ENCODE measurements around the gene BACE2. TPM values are rescaled to one million over a fixed set of nuclear protein-coding genes. Genes with fewer than 3 reads are reported as not detected.

Gene BACE2
- total RNA-seq, 4 donors from 2014 or later: 30.5 to 43.3 (median 36.6) TPM

DNA sequence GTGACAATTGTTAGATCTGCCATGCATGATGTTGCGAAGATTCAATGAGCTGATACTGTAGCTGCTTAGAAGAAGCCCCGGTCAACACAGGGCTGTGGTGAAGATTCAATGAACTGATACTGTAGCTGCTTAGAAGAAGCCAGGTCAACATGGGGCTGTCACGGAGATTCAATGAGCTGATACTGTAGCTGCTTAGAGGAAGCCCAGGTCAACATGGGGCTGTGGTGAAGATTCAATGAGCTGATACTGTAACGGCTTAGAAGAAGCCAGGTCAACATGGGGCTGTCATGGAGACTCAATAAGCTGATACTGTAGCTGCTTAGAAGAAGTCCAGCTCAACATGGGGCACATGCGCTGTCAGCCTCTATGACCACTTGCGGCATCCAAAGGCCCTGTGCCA lies 18.8 kb upstream of the BACE2 start:
- no peak for DNase-seq
- Histone ChIP-seq H3K9me3 (no peaks in the 10 kb centered on the region), H3K36me3 (no peaks in the 10 kb centered on the region), H3K4me3 (no peak overlapping the region), H3K27me3 (no peaks in the 10 kb centered on the region), H3K27ac (no peak overlapping the region), H3K4me1 (peaks cover 0 to 8% (median 0%) of the 10 kb centered on the region in 4 donors)
- TF ChIP-seq, protein P1, sequence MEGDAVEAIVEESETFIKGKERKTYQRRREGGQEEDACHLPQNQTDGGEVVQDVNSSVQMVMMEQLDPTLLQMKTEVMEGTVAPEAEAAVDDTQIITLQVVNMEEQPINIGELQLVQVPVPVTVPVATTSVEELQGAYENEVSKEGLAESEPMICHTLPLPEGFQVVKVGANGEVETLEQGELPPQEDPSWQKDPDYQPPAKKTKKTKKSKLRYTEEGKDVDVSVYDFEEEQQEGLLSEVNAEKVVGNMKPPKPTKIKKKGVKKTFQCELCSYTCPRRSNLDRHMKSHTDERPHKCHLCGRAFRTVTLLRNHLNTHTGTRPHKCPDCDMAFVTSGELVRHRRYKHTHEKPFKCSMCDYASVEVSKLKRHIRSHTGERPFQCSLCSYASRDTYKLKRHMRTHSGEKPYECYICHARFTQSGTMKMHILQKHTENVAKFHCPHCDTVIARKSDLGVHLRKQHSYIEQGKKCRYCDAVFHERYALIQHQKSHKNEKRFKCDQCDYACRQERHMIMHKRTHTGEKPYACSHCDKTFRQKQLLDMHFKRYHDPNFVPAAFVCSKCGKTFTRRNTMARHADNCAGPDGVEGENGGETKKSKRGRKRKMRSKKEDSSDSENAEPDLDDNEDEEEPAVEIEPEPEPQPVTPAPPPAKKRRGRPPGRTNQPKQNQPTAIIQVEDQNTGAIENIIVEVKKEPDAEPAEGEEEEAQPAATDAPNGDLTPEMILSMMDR (IDR thresholded peaks at IDR 0.05): no peak
- no peak for TF ChIP-seq POLR2A (IDR thresholded peaks at IDR 0.05)

DNA sequence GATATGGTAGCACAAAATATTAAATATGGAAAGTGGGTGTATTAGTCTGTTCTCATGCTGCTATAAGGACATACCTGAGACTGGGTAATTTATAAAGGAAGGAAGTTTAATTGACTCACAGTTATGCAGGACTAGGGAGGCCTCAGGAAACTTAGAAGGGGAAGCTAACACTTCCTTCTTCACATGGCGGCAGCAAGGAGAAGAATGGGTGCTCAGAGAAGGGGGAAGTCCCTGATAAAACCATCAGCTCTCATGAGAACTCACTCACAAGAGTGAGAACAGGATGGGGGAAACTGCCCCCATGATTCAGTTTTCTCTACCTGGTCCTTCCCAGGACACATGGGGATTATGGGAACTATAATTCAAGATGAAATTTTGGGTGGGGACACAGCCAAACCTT lies 15.8 kb upstream of the BACE2 start:
- no peaks in the 10 kb centered on the region for H3K9me3 ChIP-seq

DNA sequence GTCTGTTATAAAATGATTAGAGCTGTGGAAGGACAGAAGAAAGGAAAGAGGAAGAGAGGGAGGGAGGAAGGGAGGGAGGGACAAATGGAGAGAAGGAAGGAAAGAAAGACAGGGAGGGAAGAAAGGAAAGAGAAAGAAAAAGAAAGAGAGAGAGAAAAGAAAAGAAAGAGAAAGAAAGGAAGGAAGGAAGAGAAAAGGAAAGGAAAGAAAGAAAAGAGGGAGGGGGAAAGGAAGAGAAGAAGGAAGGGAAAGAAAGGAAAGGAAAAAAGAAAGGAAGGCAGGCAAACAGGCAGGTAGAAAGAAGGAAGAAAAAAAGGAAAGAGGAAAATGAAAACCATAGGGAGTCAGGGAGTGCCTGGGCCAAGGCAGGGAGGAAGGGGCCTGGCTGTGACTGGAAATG lies 14.5 kb upstream of the BACE2 start:
- no peak for TF ChIP-seq POLR2A (IDR thresholded peaks at IDR 0.05)
- TF ChIP-seq, protein P1 (IDR thresholded peaks at IDR 0.05): no peak
- DNase-seq: no peak
- Histone ChIP-seq H3K4me3 (no peak overlapping the region), H3K27ac (no peak overlapping the region), H3K9me3 (no peaks in the 10 kb centered on the region), H3K36me3 (no peaks in the 10 kb centered on the region), H3K27me3 (no peaks in the 10 kb centered on the region), H3K4me1 (no peaks in the 10 kb centered on the region)

More for the DNA sequence above, 15.8 kb upstream of the BACE2 start:
- peaks cover 0 to 7% (median 0%) of the 10 kb centered on the region in 4 donors for H3K4me1 ChIP-seq
- no peak for DNase-seq
- H3K27ac ChIP-seq: no peak overlapping the region
- no peak overlapping the region for H3K4me3 ChIP-seq
- no peak for TF ChIP-seq POLR2A (IDR thresholded peaks at IDR 0.05)
- TF ChIP-seq, protein P1 (IDR thresholded peaks at IDR 0.05): no peak
- H3K36me3 ChIP-seq: no peaks in the 10 kb centered on the region
- no peaks in the 10 kb centered on the region for H3K27me3 ChIP-seq

DNA sequence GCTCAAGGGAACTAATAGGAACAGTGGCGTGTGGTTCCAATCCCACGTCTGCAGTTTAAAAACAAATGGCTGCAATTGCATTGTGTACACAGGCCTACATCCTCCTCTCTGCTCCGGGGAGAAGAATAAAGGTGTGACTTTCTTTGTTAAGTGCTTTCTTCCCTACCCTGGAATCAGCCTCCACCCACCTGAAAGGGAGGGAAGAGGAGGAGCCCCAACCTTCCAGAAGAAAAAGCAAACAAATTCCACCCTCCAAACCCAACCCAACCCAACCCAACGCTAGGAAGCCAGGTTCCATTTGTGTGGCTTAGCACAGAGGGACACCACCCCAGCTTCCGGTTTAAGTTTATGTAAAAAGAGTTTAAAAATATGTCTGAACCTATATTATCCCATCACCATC lies 11.8 kb upstream of the BACE2 start:
- no peak overlapping the region for H3K4me3 ChIP-seq
- no peak overlapping the region for H3K27ac ChIP-seq
- no peaks in the 10 kb centered on the region for H3K27me3 ChIP-seq
- no peak for DNase-seq
- no peaks in the 10 kb centered on the region for H3K4me1 ChIP-seq
- TF ChIP-seq, protein P1 (IDR thresholded peaks at IDR 0.05): no peak
- TF ChIP-seq POLR2A (IDR thresholded peaks at IDR 0.05): no peak
- no peaks in the 10 kb centered on the region for H3K36me3 ChIP-seq
- no peaks in the 10 kb centered on the region for H3K9me3 ChIP-seq

DNA sequence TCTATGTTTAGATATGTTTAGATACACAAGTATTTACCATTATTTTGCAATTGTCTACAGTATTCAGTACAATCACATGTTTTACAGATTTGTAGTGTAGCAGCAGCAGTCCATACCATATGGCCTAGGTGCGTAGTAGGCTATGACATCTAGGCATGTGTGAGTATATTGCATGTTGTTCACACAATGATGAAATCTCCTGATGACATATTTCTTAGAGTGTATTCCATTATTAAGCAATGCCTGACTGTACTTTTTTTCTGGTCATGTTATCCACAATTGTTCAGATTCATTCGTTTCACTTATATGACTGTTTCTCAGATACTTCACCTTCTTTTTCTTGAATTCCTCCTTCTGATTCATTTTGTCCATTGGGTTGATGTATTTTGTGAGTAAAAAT lies 9.9 kb upstream of the BACE2 start:
- TF ChIP-seq POLR2A (IDR thresholded peaks at IDR 0.05): no peak
- TF ChIP-seq, protein P1 (IDR thresholded peaks at IDR 0.05): no peak
- no peak overlapping the region for H3K4me3 ChIP-seq
- no peaks in the 10 kb centered on the region for H3K36me3 ChIP-seq
- no peaks in the 10 kb centered on the region for H3K4me1 ChIP-seq
- DNase-seq: no peak
- no peak overlapping the region for H3K27ac ChIP-seq
- no peaks in the 10 kb centered on the region for H3K9me3 ChIP-seq
- no peaks in the 10 kb centered on the region for H3K27me3 ChIP-seq

DNA sequence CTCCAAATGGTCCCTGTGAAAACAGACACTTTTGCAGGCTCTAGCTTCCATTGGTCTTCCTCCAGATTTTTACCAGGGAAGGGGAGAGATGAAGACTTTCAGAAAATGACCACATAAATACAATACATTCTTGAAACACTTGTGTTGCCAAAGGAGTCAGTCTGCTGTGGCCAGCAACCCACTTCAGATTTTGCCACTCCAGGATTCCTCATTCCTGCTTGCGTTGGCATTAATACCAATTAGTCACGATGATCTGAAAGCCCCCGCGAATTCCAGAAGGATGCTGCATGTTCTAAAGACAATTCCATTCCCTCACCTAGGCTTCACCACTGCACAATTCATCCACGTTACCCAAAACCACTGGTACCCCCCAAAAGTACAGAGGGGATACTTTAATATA lies 7.9 kb upstream of the BACE2 start:
- no peak for DNase-seq
- Histone ChIP-seq H3K4me1 (no peaks in the 10 kb centered on the region), H3K27ac (no peak overlapping the region), H3K36me3 (no peaks in the 10 kb centered on the region), H3K9me3 (no peaks in the 10 kb centered on the region), H3K27me3 (no peaks in the 10 kb centered on the region), H3K4me3 (no peak overlapping the region)
- TF ChIP-seq POLR2A (IDR thresholded peaks at IDR 0.05): no peak
- TF ChIP-seq, protein P1 (IDR thresholded peaks at IDR 0.05): no peak
